ENCODE data around the gene ACTN4.

Gene ACTN4

DNA sequence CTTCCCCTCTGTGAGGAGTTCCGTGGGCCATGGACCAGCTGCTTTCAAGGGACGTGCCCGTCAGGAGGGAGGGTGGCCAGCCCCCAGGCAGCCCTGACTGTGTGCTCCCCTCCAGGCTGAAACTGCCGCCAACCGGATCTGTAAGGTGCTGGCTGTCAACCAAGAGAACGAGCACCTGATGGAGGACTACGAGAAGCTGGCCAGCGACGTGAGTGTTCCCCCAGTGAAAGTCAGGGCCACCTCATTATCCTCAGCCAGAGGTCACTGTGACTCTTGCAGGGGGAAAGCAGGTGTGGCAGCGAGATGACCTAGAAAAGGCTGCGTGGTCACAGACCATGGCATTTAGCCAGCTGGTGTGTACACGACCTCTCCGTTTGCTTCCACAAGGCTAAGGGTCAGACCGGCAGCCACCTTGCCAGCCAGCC lies 66.9 kb downstream of the ACTN4 start:
- H3K4me1 ChIP-seq (ENCODE audit: insufficient read depth, low read length), result no peaks in the 10 kb centered on the region
- H4K20me1 ChIP-seq (ENCODE audit: insufficient read depth, low read length), result peaks cover 15% of the 10 kb centered on the region; the same call in 1 of the 2 replicates
- H3K27ac ChIP-seq (ENCODE audit: low read length), result no peak overlapping the region
- H3K36me3 ChIP-seq (ENCODE audit: insufficient read depth, low read length), result peaks cover 86% of the 10 kb centered on the region
- no peak for ATAC-seq (ENCODE audit: insufficient read depth, low read depth)
- no peak overlapping the region for H2AFZ ChIP-seq (ENCODE audit: low read depth, low read length)
- no peak for TF ChIP-seq EZH2 (IDR thresholded peaks at IDR 0.05; ENCODE audit: borderline replicate concordance, low read depth, low read length, severe bottlenecking)
- no peaks in the 10 kb centered on the region for H3K27me3 ChIP-seq (ENCODE audit: insufficient read depth, low read length, poor library complexity)
- no peak overlapping the region for H3K9ac ChIP-seq (ENCODE audit: low read depth, low read length)
- no peaks in the 10 kb centered on the region for H3K79me2 ChIP-seq (ENCODE audit: insufficient read depth, low read length)
- no peak overlapping the region for H3K4me3 ChIP-seq (ENCODE audit: low read depth in 1 of 2, low read length in 2 of 2)
- H3K9me3 ChIP-seq (ENCODE audit: insufficient read depth, low read length, severe bottlenecking), result no peaks in the 10 kb centered on the region
- no peak for DNase-seq
- H3K4me2 ChIP-seq (ENCODE audit: insufficient read depth, low read length), result no peak overlapping the region

DNA sequence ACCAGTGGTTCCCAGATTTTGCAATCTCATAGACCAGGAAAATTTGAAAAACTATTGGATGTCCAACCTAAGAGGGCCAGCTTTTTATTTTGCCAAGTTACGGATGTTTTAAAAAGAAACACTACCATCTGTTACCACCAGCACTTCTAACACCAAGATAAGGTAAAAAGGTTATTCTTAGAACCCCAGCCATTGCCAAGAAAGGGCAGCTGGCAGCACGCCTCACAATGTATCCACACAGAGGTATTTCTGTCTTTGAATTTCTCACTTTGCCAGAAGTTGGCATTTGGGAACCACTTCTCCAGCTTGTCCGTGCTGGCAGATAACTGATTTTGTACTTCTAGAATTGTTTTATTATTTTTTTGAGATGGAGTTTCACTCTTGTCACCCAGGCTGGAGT lies 68.1 kb downstream of the ACTN4 start:
- Histone ChIP-seq H3K9me3 (ENCODE audit: insufficient read depth, low read length, severe bottlenecking) (no peaks in the 10 kb centered on the region), H3K4me2 (ENCODE audit: insufficient read depth, low read length) (no peak overlapping the region), H4K20me1 (ENCODE audit: insufficient read depth, low read length) (peaks cover 20% of the 10 kb centered on the region; the same call in 1 of the 2 replicates), H3K4me3 (ENCODE audit: low read depth in 1 of 2, low read length in 2 of 2) (no peak overlapping the region), H3K79me2 (ENCODE audit: insufficient read depth, low read length) (no peaks in the 10 kb centered on the region), H3K36me3 (ENCODE audit: insufficient read depth, low read length) (peaks cover 86% of the 10 kb centered on the region), H3K27ac (ENCODE audit: low read length) (no peak overlapping the region), H3K9ac (ENCODE audit: low read depth, low read length) (no peak overlapping the region), H3K4me1 (ENCODE audit: insufficient read depth, low read length) (no peaks in the 10 kb centered on the region), H2AFZ (ENCODE audit: low read depth, low read length) (no peak overlapping the region), H3K27me3 (ENCODE audit: insufficient read depth, low read length, poor library complexity) (no peaks in the 10 kb centered on the region)
- DNase-seq (no peak), ATAC-seq (ENCODE audit: insufficient read depth, low read depth) (no peak)
- TF ChIP-seq, protein P1, sequence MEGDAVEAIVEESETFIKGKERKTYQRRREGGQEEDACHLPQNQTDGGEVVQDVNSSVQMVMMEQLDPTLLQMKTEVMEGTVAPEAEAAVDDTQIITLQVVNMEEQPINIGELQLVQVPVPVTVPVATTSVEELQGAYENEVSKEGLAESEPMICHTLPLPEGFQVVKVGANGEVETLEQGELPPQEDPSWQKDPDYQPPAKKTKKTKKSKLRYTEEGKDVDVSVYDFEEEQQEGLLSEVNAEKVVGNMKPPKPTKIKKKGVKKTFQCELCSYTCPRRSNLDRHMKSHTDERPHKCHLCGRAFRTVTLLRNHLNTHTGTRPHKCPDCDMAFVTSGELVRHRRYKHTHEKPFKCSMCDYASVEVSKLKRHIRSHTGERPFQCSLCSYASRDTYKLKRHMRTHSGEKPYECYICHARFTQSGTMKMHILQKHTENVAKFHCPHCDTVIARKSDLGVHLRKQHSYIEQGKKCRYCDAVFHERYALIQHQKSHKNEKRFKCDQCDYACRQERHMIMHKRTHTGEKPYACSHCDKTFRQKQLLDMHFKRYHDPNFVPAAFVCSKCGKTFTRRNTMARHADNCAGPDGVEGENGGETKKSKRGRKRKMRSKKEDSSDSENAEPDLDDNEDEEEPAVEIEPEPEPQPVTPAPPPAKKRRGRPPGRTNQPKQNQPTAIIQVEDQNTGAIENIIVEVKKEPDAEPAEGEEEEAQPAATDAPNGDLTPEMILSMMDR (IDR thresholded peaks at IDR 0.05; ENCODE audit: borderline replicate concordance, extremely low read depth, low read length, poor library complexity, severe bottlenecking), result no peak
- TF ChIP-seq EZH2 (IDR thresholded peaks at IDR 0.05; ENCODE audit: borderline replicate concordance, low read depth, low read length, severe bottlenecking), result no peak

DNA sequence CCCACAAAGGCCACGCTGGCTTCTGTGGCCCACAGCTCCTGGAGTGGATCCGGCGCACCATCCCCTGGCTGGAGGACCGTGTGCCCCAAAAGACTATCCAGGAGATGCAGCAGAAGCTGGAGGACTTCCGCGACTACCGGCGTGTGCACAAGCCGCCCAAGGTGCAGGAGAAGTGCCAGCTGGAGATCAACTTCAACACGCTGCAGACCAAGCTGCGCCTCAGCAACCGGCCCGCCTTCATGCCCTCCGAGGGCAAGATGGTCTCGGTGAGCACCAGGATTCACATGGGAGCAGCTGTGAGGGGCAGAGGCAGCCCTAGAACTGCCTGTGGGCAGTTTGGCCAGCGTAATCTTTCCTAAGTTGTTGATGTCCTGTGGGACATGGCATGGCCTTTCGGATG lies 69.6 kb downstream of the ACTN4 start:
- no peaks in the 10 kb centered on the region for H3K9me3 ChIP-seq (ENCODE audit: insufficient read depth, low read length, severe bottlenecking)
- H3K27ac ChIP-seq (ENCODE audit: low read length), result no peak overlapping the region
- H3K27me3 ChIP-seq (ENCODE audit: insufficient read depth, low read length, poor library complexity), result no peaks in the 10 kb centered on the region
- H3K4me3 ChIP-seq (ENCODE audit: low read depth in 1 of 2, low read length in 2 of 2), result no peak overlapping the region
- no peaks in the 10 kb centered on the region for H3K79me2 ChIP-seq (ENCODE audit: insufficient read depth, low read length)
- TF ChIP-seq, protein P1 (IDR thresholded peaks at IDR 0.05; ENCODE audit: borderline replicate concordance, extremely low read depth, low read length, poor library complexity, severe bottlenecking), result no peak
- no peak for TF ChIP-seq EZH2 (IDR thresholded peaks at IDR 0.05; ENCODE audit: borderline replicate concordance, low read depth, low read length, severe bottlenecking)
- H3K9ac ChIP-seq (ENCODE audit: low read depth, low read length), result no peak overlapping the region
- DNase-seq (no peak), ATAC-seq (ENCODE audit: insufficient read depth, low read depth) (no peak)
- no peaks in the 10 kb centered on the region for H3K4me1 ChIP-seq (ENCODE audit: insufficient read depth, low read length)
- H4K20me1 ChIP-seq (ENCODE audit: insufficient read depth, low read length), result peaks cover 13% of the 10 kb centered on the region; the same call in 1 of the 2 replicates
- peaks cover 86% of the 10 kb centered on the region for H3K36me3 ChIP-seq (ENCODE audit: insufficient read depth, low read length)
- no peak overlapping the region for H3K4me2 ChIP-seq (ENCODE audit: insufficient read depth, low read length)
- no peak overlapping the region for H2AFZ ChIP-seq (ENCODE audit: low read depth, low read length)

DNA sequence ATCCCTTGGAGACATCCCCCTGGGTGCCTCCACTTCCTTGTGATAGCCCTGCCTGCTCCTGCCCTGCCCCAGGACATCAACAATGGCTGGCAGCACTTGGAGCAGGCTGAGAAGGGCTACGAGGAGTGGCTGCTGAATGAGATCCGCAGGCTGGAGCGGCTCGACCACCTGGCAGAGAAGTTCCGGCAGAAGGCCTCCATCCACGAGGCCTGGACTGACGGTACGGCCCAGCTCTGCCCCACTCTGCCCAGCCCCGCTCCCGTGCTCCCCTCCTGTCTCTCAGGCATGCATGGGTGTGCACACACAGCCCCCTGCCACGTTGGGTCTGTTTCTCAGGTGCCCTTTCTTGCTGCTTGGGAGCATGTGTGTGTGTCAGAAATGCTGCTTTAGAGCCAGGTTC lies 70.4 kb downstream of the ACTN4 start:
- Histone ChIP-seq H3K27ac (ENCODE audit: low read length) (no peak overlapping the region), H2AFZ (ENCODE audit: low read depth, low read length) (no peak overlapping the region), H3K4me2 (ENCODE audit: insufficient read depth, low read length) (no peak overlapping the region), H3K27me3 (ENCODE audit: insufficient read depth, low read length, poor library complexity) (no peaks in the 10 kb centered on the region), H3K36me3 (ENCODE audit: insufficient read depth, low read length) (peaks cover 86% of the 10 kb centered on the region), H3K79me2 (ENCODE audit: insufficient read depth, low read length) (no peaks in the 10 kb centered on the region), H3K9me3 (ENCODE audit: insufficient read depth, low read length, severe bottlenecking) (no peaks in the 10 kb centered on the region), H3K4me3 (ENCODE audit: low read depth in 1 of 2, low read length in 2 of 2) (no peak overlapping the region), H3K4me1 (ENCODE audit: insufficient read depth, low read length) (no peaks in the 10 kb centered on the region), H3K9ac (ENCODE audit: low read depth, low read length) (no peak overlapping the region), H4K20me1 (ENCODE audit: insufficient read depth, low read length) (peaks cover 18% of the 10 kb centered on the region)
- DNase-seq (no peak), ATAC-seq (ENCODE audit: insufficient read depth, low read depth) (no peak)
- TF ChIP-seq EZH2 (IDR thresholded peaks at IDR 0.05; ENCODE audit: borderline replicate concordance, low read depth, low read length, severe bottlenecking), result no peak
- TF ChIP-seq, protein P1 (IDR thresholded peaks at IDR 0.05; ENCODE audit: borderline replicate concordance, extremely low read depth, low read length, poor library complexity, severe bottlenecking), result no peak

Measured in DND-41 (cell line).